ENCODE measurements around the gene BDKRB1. TPM values are rescaled to one million over a fixed set of nuclear protein-coding genes. Genes with fewer than 3 reads are reported as not detected.
A peak's percentile ranks its signal among the peaks of the same experiment; 100 is the strongest.

The BDKRB1 gene
- total RNA-seq, 1 experiment from 2014 or later = not detected

DNA sequence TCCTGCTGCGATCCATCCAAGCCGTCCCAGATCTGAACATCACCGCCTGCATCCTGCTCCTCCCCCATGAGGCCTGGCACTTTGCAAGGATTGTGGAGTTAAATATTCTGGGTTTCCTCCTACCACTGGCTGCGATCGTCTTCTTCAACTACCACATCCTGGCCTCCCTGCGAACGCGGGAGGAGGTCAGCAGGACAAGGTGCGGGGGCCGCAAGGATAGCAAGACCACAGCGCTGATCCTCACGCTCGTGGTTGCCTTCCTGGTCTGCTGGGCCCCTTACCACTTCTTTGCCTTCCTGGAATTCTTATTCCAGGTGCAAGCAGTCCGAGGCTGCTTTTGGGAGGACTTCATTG lies 8.2 kb downstream of the BDKRB1 start:
- H3K27me3 ChIP-seq (ENCODE audit: control insufficient read depth, insufficient read depth, low read length) = 0 out of 2 replicates have a peak, but pooled peaks cover 2% of the 10 kb centered on the region
- no peaks in the 10 kb centered on the region for H3K4me1 ChIP-seq (ENCODE audit: control insufficient read depth, insufficient read depth, low read length)
- no peak overlapping the region for H3K4me3 ChIP-seq (ENCODE audit: low read depth in 2 of 2, low read length in 2 of 2)
- peaks cover 4% of the 10 kb centered on the region; the same call in 1 of the 2 replicates for H3K9me3 ChIP-seq (ENCODE audit: control insufficient read depth, insufficient read depth, low read depth, low read length)
- ATAC-seq (no peak), DNase-seq (ENCODE audit: low read depth, low spot score) (no peak)
- no TSS peak for BruUV-seq (replicated peaks)
- intact Hi-C loops (cut with micrococcal nuclease; ENCODE audit: unreplicated experiment) (no loop called here), in situ Hi-C loops (cut with HindIII; ENCODE audit: low pct_unique_long_range_greater_than_20kb, low sequenced_read_pairs) (no loop called here)
- no peaks in the 10 kb centered on the region for H3K36me3 ChIP-seq (ENCODE audit: control insufficient read depth, insufficient read depth, low read length)
- POLR2A ChIA-PET = interaction anchor here (0.7 kb wide), 1 partner anchor 177 kb away, joined by 3 read pairs; no protein-coding TSS in a partner anchor
- CTCF ChIA-PET = no interaction called here
- no peak for TF ChIP-seq POLR2AphosphoS5 (IDR thresholded peaks at IDR 0.05; ENCODE audit: low read depth, low read length)
- no peak for TF ChIP-seq SIN3A (IDR thresholded peaks at IDR 0.05; ENCODE audit: borderline replicate concordance, insufficient read depth, low read depth, low read length)
- TF ChIP-seq, protein P1, sequence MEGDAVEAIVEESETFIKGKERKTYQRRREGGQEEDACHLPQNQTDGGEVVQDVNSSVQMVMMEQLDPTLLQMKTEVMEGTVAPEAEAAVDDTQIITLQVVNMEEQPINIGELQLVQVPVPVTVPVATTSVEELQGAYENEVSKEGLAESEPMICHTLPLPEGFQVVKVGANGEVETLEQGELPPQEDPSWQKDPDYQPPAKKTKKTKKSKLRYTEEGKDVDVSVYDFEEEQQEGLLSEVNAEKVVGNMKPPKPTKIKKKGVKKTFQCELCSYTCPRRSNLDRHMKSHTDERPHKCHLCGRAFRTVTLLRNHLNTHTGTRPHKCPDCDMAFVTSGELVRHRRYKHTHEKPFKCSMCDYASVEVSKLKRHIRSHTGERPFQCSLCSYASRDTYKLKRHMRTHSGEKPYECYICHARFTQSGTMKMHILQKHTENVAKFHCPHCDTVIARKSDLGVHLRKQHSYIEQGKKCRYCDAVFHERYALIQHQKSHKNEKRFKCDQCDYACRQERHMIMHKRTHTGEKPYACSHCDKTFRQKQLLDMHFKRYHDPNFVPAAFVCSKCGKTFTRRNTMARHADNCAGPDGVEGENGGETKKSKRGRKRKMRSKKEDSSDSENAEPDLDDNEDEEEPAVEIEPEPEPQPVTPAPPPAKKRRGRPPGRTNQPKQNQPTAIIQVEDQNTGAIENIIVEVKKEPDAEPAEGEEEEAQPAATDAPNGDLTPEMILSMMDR (IDR thresholded peaks at IDR 0.05) = no peak
- TF ChIP-seq, protein P2, sequence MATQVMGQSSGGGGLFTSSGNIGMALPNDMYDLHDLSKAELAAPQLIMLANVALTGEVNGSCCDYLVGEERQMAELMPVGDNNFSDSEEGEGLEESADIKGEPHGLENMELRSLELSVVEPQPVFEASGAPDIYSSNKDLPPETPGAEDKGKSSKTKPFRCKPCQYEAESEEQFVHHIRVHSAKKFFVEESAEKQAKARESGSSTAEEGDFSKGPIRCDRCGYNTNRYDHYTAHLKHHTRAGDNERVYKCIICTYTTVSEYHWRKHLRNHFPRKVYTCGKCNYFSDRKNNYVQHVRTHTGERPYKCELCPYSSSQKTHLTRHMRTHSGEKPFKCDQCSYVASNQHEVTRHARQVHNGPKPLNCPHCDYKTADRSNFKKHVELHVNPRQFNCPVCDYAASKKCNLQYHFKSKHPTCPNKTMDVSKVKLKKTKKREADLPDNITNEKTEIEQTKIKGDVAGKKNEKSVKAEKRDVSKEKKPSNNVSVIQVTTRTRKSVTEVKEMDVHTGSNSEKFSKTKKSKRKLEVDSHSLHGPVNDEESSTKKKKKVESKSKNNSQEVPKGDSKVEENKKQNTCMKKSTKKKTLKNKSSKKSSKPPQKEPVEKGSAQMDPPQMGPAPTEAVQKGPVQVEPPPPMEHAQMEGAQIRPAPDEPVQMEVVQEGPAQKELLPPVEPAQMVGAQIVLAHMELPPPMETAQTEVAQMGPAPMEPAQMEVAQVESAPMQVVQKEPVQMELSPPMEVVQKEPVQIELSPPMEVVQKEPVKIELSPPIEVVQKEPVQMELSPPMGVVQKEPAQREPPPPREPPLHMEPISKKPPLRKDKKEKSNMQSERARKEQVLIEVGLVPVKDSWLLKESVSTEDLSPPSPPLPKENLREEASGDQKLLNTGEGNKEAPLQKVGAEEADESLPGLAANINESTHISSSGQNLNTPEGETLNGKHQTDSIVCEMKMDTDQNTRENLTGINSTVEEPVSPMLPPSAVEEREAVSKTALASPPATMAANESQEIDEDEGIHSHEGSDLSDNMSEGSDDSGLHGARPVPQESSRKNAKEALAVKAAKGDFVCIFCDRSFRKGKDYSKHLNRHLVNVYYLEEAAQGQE (IDR thresholded peaks at IDR 0.05; ENCODE audit: insufficient read depth in 1 of 2, low read depth in 2 of 2, low read length in 1 of 2) = no peak
- no peak for TF ChIP-seq TCF7L2 (IDR thresholded peaks at IDR 0.05; ENCODE audit: low read depth, low read length)
- H3K27ac ChIP-seq (ENCODE audit: low read length) = no peak overlapping the region

DNA sequence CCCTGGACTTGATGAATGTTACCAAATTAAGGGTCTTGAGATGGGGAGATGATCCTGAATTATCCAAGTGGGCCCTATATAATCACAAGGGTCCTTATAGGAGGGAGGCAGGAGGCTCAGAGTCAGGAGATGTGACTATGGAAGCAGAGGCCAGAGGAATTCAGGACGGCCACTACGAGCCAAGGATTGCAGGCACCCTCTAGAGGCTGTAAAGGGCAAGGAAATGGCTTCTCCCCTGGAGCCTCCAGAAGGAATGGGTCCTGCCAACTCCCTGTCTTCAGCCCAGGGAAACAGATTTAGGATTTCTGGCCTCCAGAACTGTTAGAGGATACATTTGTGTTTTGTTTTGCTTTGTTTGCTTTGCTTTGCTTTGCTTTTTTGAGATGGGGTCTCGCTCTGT lies 8.8 kb downstream of the BDKRB1 start:
- DNase-seq (ENCODE audit: low read depth, low spot score) = no peak
- ChIA-PET CTCF (no interaction called here), POLR2A (no interaction called here)
- Histone ChIP-seq H3K9me3 (ENCODE audit: control insufficient read depth, insufficient read depth, low read depth, low read length) (no peaks in the 10 kb centered on the region), H3K4me1 (ENCODE audit: control insufficient read depth, insufficient read depth, low read length) (no peaks in the 10 kb centered on the region), H3K4me3 (ENCODE audit: low read depth in 2 of 2, low read length in 2 of 2) (no peak overlapping the region), H3K27ac (ENCODE audit: low read length) (no peak overlapping the region), H3K36me3 (ENCODE audit: control insufficient read depth, insufficient read depth, low read length) (no peaks in the 10 kb centered on the region), H3K27me3 (ENCODE audit: control insufficient read depth, insufficient read depth, low read length) (no peaks in the 10 kb centered on the region)
- no TSS peak for BruUV-seq (replicated peaks)
- peak; percentile 85 for ATAC-seq
- TF ChIP-seq TCF7L2 (IDR thresholded peaks at IDR 0.05; ENCODE audit: low read depth, low read length) (no peak), POLR2AphosphoS5 (IDR thresholded peaks at IDR 0.05; ENCODE audit: low read depth, low read length) (no peak)
- TF ChIP-seq, protein P1 (IDR thresholded peaks at IDR 0.05) = peak; percentile 58
- in situ Hi-C loops (cut with HindIII; ENCODE audit: low pct_unique_long_range_greater_than_20kb, low sequenced_read_pairs) (no loop called here), intact Hi-C loops (cut with micrococcal nuclease; ENCODE audit: unreplicated experiment) (no loop called here)
